Glomerular endothelial cell (primary cell): ENCODE measurements around the gene ZFP1. TPM values are rescaled to one million over a fixed set of nuclear protein-coding genes. Genes with fewer than 3 reads are reported as not detected.
"Not testable (repeated sequence)": the region's sequence is repeated elsewhere in the genome, so short reads cannot be mapped to it uniquely, and the experiment has no call there.

Experiments used
- DNase-seq: peaks from one replicate; pipeline ENCODE4 v3.0.0-alpha.2; 2011; ENCODE audit warnings: low read depth, low spot score; ENCODE audit errors: extremely low read depth
- total RNA-seq: library from RNA; depleted of rRNA; stranded (reverse); fragments of >200 nt; gene quantifications from 2 replicates; pipeline ENCODE4 v1.2.3, GENCODE V29; 2015

Gene ZFP1
- total RNA-seq, 1 donor from 2014 or later = 8.2 TPM

GRCh38 chr16:75203096-75203495 lies 54.8 kb downstream of the ZFP1 start:
- DNase-seq = no peak

DNA sequence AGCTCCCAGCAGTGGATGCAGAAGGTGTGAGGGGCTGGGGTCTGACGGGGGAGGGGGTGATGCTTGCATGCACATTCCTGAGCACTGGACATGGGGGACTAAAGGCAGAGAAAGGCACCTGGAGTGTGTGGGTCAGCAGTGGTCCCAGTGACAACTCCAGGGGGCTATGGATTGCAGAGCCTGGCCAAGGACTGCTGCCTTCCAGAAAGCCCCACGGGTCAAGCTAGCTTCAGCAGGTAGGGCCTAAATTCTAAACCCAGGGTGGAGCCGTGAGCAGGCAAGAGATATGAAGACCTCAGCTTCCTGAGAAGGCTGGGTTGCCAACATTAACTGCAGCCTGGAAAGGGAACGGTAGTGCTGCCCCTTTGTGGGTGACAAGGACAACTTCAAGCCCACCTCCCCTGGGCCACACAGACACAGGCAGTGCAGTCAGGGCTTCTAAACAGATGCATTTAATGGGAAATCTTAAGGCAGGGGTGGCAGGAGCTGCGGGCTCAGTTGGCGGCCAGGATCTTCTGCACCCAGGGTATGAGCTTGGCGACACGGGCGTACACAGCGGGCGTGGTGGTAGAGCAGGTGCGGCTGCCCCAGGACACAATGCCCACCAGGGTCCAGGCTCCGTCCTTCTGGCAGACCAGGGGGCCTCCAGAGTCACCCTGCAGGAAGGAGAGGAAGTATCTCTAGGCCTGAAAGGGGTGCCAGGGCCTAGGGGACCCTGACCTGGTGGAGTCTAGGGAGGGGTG lies 55.5 kb downstream of the ZFP1 start:
- DNase-seq = no peak

GRCh38 chr16:75204410-75204758 lies 56.1 kb downstream of the ZFP1 start:
- DNase-seq = no peak

DNA sequence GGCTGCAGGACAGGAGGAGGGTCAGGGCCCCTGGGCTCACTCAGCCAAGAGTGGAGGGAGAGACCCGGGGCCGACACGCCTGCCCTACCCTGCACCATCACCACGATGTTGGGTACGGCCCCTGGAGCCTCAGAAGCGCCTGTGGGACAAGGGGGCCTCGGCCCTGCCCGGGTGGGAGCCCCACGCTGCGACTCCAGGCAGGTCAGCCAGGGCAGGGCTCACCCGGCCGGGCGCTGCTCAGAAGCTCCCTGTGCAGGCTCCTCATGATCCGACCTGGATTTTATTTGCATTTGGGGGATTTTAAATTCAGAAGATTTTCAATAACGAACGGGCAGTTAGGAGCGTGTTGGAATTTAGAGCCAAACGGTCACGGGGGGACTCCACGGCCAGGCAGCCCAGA lies 56.6 kb downstream of the ZFP1 start:
- DNase-seq = not testable (repeated sequence)

GRCh38 chr16:75205438-75205837 lies 57.1 kb downstream of the ZFP1 start:
- not testable (repeated sequence) for DNase-seq

- not testable (repeated sequence) for DNase-seq
Observed at GRCh38 chr16:75205961-75206748, 57.8 kb downstream of the ZFP1 start.

GRCh38 chr16:75206749-75207451 lies 58.6 kb downstream of the ZFP1 start, which contains the start of gene CTRB2:
Gene CTRB2, minus strand, starts transcription at chr16:75207161. Its CDS starts 20 bp downstream, at chr16:75207141.
- no peak for DNase-seq

DNA sequence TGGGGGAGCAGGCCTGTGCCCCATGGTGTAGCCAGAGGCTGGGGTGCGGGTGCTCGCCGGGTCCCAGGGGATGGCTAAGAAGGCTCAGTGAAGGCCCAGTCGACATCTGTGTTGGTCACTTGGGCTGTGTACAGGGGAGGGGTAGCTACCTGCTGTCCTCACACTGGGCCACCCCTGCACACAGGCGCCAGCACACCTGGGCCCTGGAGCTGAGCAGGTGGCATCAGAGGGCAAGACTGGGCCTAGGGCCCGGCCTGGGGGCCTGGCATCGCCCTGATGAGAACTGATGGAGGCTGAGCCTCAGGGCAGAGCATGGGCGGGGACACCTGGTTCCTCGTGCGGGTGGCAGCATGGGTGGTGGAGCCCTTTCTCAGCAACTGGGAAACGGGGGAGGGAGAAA lies 59.5 kb downstream of the ZFP1 start:
- no peak for DNase-seq

DNA sequence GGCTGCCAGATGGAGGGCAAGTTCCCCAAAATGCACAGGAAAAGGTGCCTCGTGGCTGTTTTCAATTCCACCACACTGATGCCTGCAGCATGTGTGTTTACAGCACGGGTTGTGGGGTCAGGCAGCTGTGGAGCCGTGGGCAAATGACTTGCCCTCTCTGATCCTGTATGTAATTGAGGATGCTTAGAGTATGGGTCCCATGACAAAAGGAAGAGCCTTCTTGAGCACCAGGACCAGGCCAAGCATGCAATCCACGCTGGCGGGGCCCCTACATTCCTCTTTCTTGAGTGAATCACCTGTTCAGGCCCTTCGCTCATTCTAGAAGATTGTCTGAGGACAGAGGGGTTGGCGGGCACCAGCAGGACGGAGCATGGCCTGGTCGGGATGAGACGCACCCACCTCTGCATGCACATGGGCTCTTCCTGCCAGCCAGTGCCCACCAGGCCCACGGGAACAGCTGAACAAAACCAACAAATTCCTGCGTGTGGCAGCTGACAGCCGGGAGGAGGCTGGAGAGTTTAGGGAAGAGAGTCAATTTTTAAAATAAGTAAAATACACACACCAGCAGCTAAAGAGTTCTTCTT lies 60.0 kb downstream of the ZFP1 start:
- no peak for DNase-seq

DNA sequence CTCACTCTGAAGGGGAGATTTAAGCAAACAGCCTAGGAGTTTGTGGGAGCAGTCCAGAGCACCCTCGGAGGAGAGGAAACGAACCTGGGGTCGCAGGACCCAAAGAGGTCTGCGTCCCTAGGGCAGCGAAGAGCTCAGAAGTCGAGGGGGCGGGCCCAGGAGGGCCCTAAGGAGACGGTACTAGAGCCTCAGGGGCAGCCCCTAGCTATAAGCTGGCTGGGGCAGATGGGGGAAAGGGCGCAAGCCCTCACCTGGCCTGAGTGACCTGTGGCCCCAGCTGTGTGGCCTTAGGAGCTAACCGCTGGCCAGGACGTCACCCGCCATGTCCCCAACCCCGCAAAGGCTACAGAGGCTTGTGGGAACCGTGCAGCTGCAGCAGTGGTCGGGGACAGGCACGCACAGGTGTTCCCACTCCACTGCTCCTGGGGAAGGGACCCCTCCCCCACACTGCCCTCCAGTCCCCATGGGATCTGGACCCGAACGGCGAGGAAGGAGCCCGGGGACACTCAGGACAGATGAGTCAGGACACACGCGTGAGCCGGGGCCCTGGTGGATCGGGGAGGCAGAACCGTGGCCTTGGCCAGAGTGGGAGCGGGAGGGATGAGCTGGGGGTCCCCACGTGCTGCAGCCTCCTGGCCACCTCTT lies 60.7 kb downstream of the ZFP1 start:
- no peak for DNase-seq

DNA sequence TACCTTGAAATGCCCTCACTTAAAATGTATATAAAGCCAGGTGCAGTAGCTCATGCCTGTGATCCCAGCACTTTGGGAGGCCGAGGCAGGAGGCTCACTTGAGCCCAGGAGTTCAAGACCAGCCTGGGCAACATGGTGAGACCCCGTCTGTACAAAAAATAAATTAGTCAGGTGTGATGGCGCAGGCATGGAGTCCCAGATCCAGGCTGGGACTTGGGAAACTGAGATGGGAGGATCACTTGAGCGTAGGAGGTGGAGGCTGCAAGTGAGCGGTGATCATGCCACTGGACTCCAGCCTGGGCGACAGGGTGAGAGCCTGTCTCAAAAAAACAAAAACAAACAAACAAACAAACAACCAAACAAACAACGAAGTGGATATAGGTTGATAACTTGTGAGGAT lies 61.2 kb downstream of the ZFP1 start:
- not testable (repeated sequence) for DNase-seq

- no peak for DNase-seq
Observed at GRCh38 chr16:75209944-75210343, 61.6 kb downstream of the ZFP1 start.

- DNase-seq = not testable (repeated sequence)
Observed at GRCh38 chr16:75211286-75211685, 63.0 kb downstream of the ZFP1 start.

GRCh38 chr16:75216127-75216526 lies 67.8 kb downstream of the ZFP1 start:
- DNase-seq = no peak

DNA sequence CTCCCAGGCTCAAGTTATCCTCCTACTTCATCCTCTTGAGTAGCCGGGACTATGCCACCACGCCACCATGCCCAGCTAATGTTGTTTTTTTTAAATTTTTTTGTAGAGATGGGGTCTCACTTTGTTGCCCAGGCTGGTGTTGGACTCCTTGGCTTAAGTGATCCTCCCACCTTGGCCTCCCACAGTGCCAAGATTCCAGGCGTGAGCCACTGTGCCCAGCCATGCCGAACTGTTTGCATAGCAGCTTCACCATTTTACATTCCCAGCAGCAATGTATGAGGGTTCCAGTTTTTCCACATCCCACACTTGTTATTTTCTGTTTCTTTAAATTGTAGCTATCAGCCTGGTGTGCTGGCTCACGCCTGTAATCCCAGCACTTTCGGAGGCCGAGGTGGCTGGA lies 68.3 kb downstream of the ZFP1 start:
- no peak for DNase-seq

GRCh38 chr16:75217389-75217851 lies 69.1 kb downstream of the ZFP1 start:
- DNase-seq = no peak

- DNase-seq = no peak
Observed at GRCh38 chr16:75218256-75219076, 70.1 kb downstream of the ZFP1 start, which contains the start of gene CTRB1. Gene CTRB1, plus strand, starts transcription at chr16:75218988. Its CDS starts 20 bp downstream, at chr16:75219008.

- no peak for DNase-seq
Observed at GRCh38 chr16:75219088-75219487, 70.8 kb downstream of the ZFP1 start.

- no peak for DNase-seq
Observed at GRCh38 chr16:75219838-75220237, 71.5 kb downstream of the ZFP1 start.
